Esophagus squamous epithelium (tissue), 5 donors: ENCODE results near the gene BCS1L. TPM values are rescaled to one million over a fixed set of nuclear protein-coding genes. Genes with fewer than 3 reads are reported as not detected.

ENCODE experiments used
- DNase-seq: peaks from one replicate; lab custom pipeline; 2025; lab: John Stamatoyannopoulos, UW
- H3K27ac ChIP-seq, 4 donors: fragments of 200-600 bp; sonication (generic); one replicate each; pipeline ENCODE4 v1.5.1; 2016 to 2019; ENCODE audit warnings: mild to moderate bottlenecking in 1 of 4
- H3K27me3 ChIP-seq, 4 donors: fragments of 200-600 bp; sonication (generic); 1 replicate in 3 of 4; 2 replicates in 1 of 4; pipeline versions ENCODE4 v1.5.1 to v1.6.0; 2017 to 2021; ENCODE audit warnings: antibody characterized with exemption in 1 of 4
- H3K36me3 ChIP-seq, 3 donors: fragments of 200-600 bp; sonication (generic); one replicate each; pipeline ENCODE4 v1.5.1; 2016 to 2019
- H3K4me1 ChIP-seq, 3 donors: fragments of 200-600 bp; sonication (generic); one replicate each; pipeline ENCODE4 v1.5.1; 2017 to 2019
- H3K4me3 ChIP-seq, 4 donors: fragments of 200-600 bp; sonication (generic); 1 replicate in 3 of 4; 2 replicates in 1 of 4; pipeline ENCODE4 v1.5.1; 2016 to 2019; ENCODE audit warnings: mild to moderate bottlenecking in 2 of 4, moderate library complexity in 1 of 4
- H3K9me3 ChIP-seq, 3 donors: fragments of 200-600 bp; sonication (generic); one replicate each; pipeline ENCODE4 v1.5.1; 2016 to 2019
- POLR2A ChIP-seq, 4 donors: fragments of 450-650 bp; IDR thresholded peaks; one replicate each; pipeline ENCODE4 v1.6.1; 2017; ENCODE audit warnings: antibody characterized with exemption in 4 of 4, mild to moderate bottlenecking in 4 of 4, moderate library complexity in 3 of 4
- WGBS, 2 donors: methylation state at CpG; one replicate each; pipeline ENCODE4 v1.1.5; 2018; 5-methylcytosine and 5-hydroxymethylcytosine counted together
- intact Hi-C: fragments of 100-400 bp; cut with DNase I; formaldehyde crosslinking; loops from one replicate; pipeline ENCODE4 v1.15.0; 2022
- total RNA-seq, 4 donors: library from RNA; depleted of rRNA; stranded (reverse); fragments of >200 nt; gene quantifications; one replicate each; pipeline ENCODE4 v1.1.0, GENCODE V29; 2016
- TF ChIP-seq, protein P1 (sequence below), 6 experiments: fragments of 450-650 bp in 4 of 6; fragments of 200-600 bp in 2 of 6; sonication (generic) in 2 of 6; IDR thresholded peaks; one replicate each; pipeline ENCODE4 v1.5.1; 2016 to 2019; ENCODE audit warnings: antibody characterized with exemption in 6 of 6, mild to moderate bottlenecking in 4 of 6, moderate library complexity in 4 of 6
- donor health status: DM: yes; HTN: yes; CAD: no.

The BCS1L gene
- total RNA-seq, 4 donors from 2014 or later: 29.9 to 34.0 (median 30.6) TPM

DNA sequence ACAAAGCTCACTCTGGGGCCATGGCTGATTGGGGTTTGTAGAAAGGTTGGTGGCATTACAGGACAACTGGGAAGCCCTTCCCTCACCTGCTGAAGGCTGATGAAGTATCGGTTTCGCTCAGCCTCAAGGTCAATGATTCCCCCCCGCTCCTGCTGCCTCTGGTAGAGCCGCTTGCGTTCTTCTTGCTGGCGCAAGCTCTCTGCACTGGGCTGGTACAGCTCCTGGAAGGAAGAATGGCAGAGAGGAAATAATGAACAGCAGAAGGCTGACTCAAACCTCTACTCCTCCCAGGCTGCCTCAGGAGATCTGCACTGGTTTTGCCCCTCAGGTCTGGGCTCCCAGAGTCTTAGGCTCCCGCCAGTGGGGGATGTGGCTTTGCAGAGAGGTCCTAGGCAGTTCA, 5.2 kb downstream of the BCS1L start:
- Histone ChIP-seq H3K27me3 (no peaks in the 10 kb centered on the region), H3K36me3 (peaks cover 28 to 83% (median 47%) of the 10 kb centered on the region in 3 donors), H3K4me3 (no peak overlapping the region), H3K4me1 (peaks cover 0 to 14% (median 9%) of the 10 kb centered on the region in 3 donors), H3K9me3 (no peaks in the 10 kb centered on the region), H3K27ac (no peak overlapping the region)
- DNase-seq: no peak
- TF ChIP-seq POLR2A (IDR thresholded peaks at IDR 0.05): no peak
- TF ChIP-seq, protein P1, sequence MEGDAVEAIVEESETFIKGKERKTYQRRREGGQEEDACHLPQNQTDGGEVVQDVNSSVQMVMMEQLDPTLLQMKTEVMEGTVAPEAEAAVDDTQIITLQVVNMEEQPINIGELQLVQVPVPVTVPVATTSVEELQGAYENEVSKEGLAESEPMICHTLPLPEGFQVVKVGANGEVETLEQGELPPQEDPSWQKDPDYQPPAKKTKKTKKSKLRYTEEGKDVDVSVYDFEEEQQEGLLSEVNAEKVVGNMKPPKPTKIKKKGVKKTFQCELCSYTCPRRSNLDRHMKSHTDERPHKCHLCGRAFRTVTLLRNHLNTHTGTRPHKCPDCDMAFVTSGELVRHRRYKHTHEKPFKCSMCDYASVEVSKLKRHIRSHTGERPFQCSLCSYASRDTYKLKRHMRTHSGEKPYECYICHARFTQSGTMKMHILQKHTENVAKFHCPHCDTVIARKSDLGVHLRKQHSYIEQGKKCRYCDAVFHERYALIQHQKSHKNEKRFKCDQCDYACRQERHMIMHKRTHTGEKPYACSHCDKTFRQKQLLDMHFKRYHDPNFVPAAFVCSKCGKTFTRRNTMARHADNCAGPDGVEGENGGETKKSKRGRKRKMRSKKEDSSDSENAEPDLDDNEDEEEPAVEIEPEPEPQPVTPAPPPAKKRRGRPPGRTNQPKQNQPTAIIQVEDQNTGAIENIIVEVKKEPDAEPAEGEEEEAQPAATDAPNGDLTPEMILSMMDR (IDR thresholded peaks at IDR 0.05): no peak
- intact Hi-C loops: no loop called here
- 100% methylated on average over 1 to 6 of the region's 7 CpGs for WGBS, 2 donors

- intact Hi-C loops: no loop called here
- DNase-seq: no peak
- no peak for TF ChIP-seq POLR2A (IDR thresholded peaks at IDR 0.05)
- TF ChIP-seq, protein P1 (IDR thresholded peaks at IDR 0.05): no peak
- peaks cover 10 to 43% (median 13%) of the 10 kb centered on the region in 3 donors for H3K36me3 ChIP-seq
- H3K4me1 ChIP-seq: peaks cover 5 to 33% (median 15%) of the 10 kb centered on the region in 3 donors
- H3K9me3 ChIP-seq: no peaks in the 10 kb centered on the region
- WGBS, 2 donors: 29 to 32% methylated on average over 12 of the region's 12 CpGs
- no peaks in the 10 kb centered on the region for H3K27me3 ChIP-seq
- H3K4me3 ChIP-seq: peak overlapping the region; percentile 56 to 92 (median 84)
- peak overlapping the region; percentile 73 to 86 (median 84) for H3K27ac ChIP-seq
Measured at GRCh38 chr2:218671097-218671653, 11.7 kb downstream of the BCS1L start.

- H3K27me3 ChIP-seq: no peaks in the 10 kb centered on the region
- TF ChIP-seq, protein P1 (IDR thresholded peaks at IDR 0.05): peak in 1 of 6 experiments; percentile 4
- peak in 2 of 4 donors; percentile 57 to 61 for TF ChIP-seq POLR2A (IDR thresholded peaks at IDR 0.05)
- H3K4me1 ChIP-seq: peaks cover 5 to 33% (median 15%) of the 10 kb centered on the region in 3 donors
- H3K9me3 ChIP-seq: no peaks in the 10 kb centered on the region
- DNase-seq: peak; percentile 25
- 0 to 1% methylated on average over 26 to 46 of the region's 49 CpGs for WGBS, 2 donors
- H3K4me3 ChIP-seq: peak within 1 kb of the TSS; percentile 56 to 92 (median 84)
- H3K36me3 ChIP-seq: peaks cover 7 to 43% (median 10%) of the 10 kb centered on the region in 3 donors
- intact Hi-C loops: no loop called here
- peak within 1 kb of the TSS; percentile 73 to 86 (median 84) for H3K27ac ChIP-seq
Measured at GRCh38 chr2:218671654-218672566, 12.4 kb downstream of the BCS1L start, which contains the start of the genes RNF25 and STK36. RNF25 (minus strand) TSS chr2:218672002; CDS start chr2:218671970, 32 bp downstream. STK36 (plus strand) TSS chr2:218672086; CDS start chr2:218672830, 744 bp downstream.

DNA sequence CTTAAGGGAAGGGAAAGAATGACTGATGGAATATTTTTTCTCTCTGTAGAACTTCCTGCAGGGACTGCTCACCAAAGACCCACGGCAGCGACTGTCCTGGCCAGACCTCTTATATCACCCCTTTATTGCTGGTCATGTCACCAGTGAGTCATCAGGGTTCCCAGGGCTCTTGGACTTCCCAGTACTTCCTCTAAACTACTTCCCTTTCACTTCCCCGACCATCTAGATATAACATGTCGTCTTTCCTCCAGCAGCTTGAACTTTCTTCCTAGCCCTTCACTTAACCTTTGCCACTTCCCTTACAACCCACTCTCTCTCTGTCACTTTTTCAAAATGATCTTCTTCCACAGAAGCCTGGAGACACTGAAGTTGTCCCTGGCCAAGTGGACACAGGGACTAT, 19.6 kb downstream of the BCS1L start:
- H3K4me1 ChIP-seq: no peaks in the 10 kb centered on the region
- H3K36me3 ChIP-seq: peaks cover 0 to 82% (median 0%) of the 10 kb centered on the region in 3 donors
- H3K27me3 ChIP-seq: no peaks in the 10 kb centered on the region
- H3K4me3 ChIP-seq: no peak overlapping the region
- TF ChIP-seq POLR2A (IDR thresholded peaks at IDR 0.05): no peak
- TF ChIP-seq, protein P1 (IDR thresholded peaks at IDR 0.05): no peak
- intact Hi-C loops: no loop called here
- DNase-seq: no peak
- no peaks in the 10 kb centered on the region for H3K9me3 ChIP-seq
- H3K27ac ChIP-seq: no peak overlapping the region
- 53 to 69% methylated on average over 4 of the region's 4 CpGs for WGBS, 2 donors
